WTC11 (cell line): Measurements from ENCODE around the gene S100A12.

Source experiments
- IRF2 ChIP-seq: sonication (generic); formaldehyde crosslinking; IDR thresholded peaks from 2 replicates; pipeline ENCODE4 v1.8.0; 2022; ENCODE audit warnings: low read depth, missing genetic modification reagents, borderline replicate concordance
- NFYB ChIP-seq: sonication (generic); formaldehyde crosslinking; conservative IDR thresholded peaks from 2 replicates; pipeline ENCODE4 v1.8.0; 2022; ENCODE audit warnings: low read depth, missing genetic modification reagents
- NR2C2 ChIP-seq: sonication (generic); formaldehyde crosslinking; IDR thresholded peaks from 2 replicates; pipeline ENCODE4 v1.8.0; 2022; ENCODE audit warnings: mild to moderate bottlenecking, missing genetic modification reagents
- SP1 ChIP-seq: sonication (generic); formaldehyde crosslinking; conservative IDR thresholded peaks from 2 replicates; pipeline ENCODE4 v1.8.1; 2022; ENCODE audit warnings: missing genetic modification reagents
- ZNF138 ChIP-seq: sonication (generic); formaldehyde crosslinking; conservative IDR thresholded peaks from 2 replicates; pipeline ENCODE4 v1.8.1; 2022; ENCODE audit warnings: mild to moderate bottlenecking, moderate library complexity, missing genetic modification reagents
- TF ChIP-seq, protein P1 (sequence below): sonication (generic); formaldehyde crosslinking; IDR thresholded peaks from 2 replicates; pipeline ENCODE4 v1.8.0; 2023; ENCODE audit warnings: missing genetic modification reagents
- TF ChIP-seq, protein P2 (sequence below): fragments of 200-600 bp; IDR thresholded peaks from 2 replicates; pipeline ENCODE4 v1.8.0; 2022; ENCODE audit warnings: antibody characterized with exemption
- TF ChIP-seq, protein P3 (sequence below): sonication (generic); formaldehyde crosslinking; IDR thresholded peaks from 2 replicates; pipeline ENCODE4 v1.8.1; 2022; ENCODE audit warnings: mild to moderate bottlenecking, missing genetic modification reagents, moderate library complexity, borderline replicate concordance
- TF ChIP-seq, protein P4 (sequence below): sonication (generic); formaldehyde crosslinking; conservative IDR thresholded peaks from 2 replicates; pipeline ENCODE4 v1.8.1; 2022; ENCODE audit warnings: mild to moderate bottlenecking, missing genetic modification reagents
- TF ChIP-seq, protein P5 (sequence below): sonication (generic); formaldehyde crosslinking; IDR thresholded peaks from 2 replicates; pipeline ENCODE4 v1.8.1; 2022; ENCODE audit warnings: low read depth, mild to moderate bottlenecking, moderate library complexity, missing genetic modification reagents, borderline replicate concordance
- TF ChIP-seq, protein P6 (sequence below): sonication (generic); formaldehyde crosslinking; IDR thresholded peaks from 2 replicates; pipeline ENCODE4 v1.8.1; 2022; ENCODE audit warnings: mild to moderate bottlenecking, moderate library complexity, missing genetic modification reagents

DNA sequence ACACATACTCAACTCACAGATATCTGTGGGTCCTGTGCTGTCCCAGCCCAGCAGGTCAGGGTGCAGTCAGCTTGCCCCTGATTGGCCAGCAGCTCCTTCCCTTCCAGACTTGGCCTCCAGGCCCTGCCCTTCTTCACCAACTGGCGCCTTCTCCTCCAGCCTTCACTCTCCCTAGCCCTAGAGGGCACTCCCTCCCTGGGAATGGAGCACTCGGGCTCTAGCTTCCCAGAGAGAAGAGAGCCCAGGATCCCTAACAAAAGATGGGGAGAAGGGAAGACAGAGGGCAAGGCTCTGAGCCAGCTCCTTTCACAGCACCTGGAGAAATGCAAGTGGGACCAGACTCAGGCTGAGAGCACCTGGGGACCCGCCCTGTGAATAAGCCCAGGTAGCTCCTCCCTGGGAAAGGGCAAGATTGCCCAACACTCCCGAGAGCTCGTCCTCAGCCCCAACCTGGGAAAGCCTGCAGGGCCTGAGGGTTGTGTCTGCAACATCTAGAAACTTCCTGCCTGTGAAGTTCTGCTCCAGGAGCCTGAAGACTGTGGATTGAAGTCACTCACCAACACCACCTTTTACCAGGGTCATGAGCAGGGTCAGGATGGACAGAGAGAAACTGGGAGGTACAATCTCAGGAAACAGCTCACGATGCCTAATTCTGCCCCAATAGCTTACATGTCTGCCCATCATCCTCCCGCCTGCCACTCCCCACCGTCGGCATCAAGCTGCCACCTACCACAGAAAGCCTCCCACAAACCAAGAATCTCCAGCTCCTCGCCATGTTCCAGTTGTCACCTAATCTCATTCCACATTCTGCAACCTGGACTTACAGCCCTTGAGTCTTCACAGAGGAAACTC lies 26.7 kb downstream of the S100A12 start, which contains the start of gene PGLYRP4:
- TF ChIP-seq SP1 (CRISPR knock-in tag) (no peak), ZNF138 (CRISPR knock-in tag) (no peak), IRF2 (no peak), NFYB (CRISPR knock-in tag) (no peak), NR2C2 (no peak)
- TF ChIP-seq, protein P1, sequence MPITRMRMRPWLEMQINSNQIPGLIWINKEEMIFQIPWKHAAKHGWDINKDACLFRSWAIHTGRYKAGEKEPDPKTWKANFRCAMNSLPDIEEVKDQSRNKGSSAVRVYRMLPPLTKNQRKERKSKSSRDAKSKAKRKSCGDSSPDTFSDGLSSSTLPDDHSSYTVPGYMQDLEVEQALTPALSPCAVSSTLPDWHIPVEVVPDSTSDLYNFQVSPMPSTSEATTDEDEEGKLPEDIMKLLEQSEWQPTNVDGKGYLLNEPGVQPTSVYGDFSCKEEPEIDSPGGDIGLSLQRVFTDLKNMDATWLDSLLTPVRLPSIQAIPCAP = no peak
- TF ChIP-seq, protein P2, sequence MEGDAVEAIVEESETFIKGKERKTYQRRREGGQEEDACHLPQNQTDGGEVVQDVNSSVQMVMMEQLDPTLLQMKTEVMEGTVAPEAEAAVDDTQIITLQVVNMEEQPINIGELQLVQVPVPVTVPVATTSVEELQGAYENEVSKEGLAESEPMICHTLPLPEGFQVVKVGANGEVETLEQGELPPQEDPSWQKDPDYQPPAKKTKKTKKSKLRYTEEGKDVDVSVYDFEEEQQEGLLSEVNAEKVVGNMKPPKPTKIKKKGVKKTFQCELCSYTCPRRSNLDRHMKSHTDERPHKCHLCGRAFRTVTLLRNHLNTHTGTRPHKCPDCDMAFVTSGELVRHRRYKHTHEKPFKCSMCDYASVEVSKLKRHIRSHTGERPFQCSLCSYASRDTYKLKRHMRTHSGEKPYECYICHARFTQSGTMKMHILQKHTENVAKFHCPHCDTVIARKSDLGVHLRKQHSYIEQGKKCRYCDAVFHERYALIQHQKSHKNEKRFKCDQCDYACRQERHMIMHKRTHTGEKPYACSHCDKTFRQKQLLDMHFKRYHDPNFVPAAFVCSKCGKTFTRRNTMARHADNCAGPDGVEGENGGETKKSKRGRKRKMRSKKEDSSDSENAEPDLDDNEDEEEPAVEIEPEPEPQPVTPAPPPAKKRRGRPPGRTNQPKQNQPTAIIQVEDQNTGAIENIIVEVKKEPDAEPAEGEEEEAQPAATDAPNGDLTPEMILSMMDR = no peak
- TF ChIP-seq, protein P3, sequence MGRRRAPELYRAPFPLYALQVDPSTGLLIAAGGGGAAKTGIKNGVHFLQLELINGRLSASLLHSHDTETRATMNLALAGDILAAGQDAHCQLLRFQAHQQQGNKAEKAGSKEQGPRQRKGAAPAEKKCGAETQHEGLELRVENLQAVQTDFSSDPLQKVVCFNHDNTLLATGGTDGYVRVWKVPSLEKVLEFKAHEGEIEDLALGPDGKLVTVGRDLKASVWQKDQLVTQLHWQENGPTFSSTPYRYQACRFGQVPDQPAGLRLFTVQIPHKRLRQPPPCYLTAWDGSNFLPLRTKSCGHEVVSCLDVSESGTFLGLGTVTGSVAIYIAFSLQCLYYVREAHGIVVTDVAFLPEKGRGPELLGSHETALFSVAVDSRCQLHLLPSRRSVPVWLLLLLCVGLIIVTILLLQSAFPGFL (CRISPR knock-in tag) = no peak
- TF ChIP-seq, protein P4, sequence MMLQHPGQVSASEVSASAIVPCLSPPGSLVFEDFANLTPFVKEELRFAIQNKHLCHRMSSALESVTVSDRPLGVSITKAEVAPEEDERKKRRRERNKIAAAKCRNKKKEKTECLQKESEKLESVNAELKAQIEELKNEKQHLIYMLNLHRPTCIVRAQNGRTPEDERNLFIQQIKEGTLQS = no peak
- TF ChIP-seq, protein P5, sequence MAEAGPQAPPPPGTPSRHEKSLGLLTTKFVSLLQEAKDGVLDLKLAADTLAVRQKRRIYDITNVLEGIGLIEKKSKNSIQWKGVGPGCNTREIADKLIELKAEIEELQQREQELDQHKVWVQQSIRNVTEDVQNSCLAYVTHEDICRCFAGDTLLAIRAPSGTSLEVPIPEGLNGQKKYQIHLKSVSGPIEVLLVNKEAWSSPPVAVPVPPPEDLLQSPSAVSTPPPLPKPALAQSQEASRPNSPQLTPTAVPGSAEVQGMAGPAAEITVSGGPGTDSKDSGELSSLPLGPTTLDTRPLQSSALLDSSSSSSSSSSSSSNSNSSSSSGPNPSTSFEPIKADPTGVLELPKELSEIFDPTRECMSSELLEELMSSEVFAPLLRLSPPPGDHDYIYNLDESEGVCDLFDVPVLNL = no peak
- TF ChIP-seq, protein P6, sequence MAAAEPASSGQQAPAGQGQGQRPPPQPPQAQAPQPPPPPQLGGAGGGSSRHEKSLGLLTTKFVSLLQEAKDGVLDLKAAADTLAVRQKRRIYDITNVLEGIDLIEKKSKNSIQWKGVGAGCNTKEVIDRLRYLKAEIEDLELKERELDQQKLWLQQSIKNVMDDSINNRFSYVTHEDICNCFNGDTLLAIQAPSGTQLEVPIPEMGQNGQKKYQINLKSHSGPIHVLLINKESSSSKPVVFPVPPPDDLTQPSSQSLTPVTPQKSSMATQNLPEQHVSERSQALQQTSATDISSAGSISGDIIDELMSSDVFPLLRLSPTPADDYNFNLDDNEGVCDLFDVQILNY (CRISPR knock-in tag) = no peak
